DND-41 (cell line): Measurements from ENCODE around the gene WDR5.

ENCODE experiments used
- EZH2 ChIP-seq: IDR thresholded peaks from 3 replicates; pipeline ENCODE4 v1.6.1; 2012; ENCODE audit warnings: borderline replicate concordance, low read depth, mild to moderate bottlenecking, moderate library complexity, low read length, inconsistent platforms; ENCODE audit not compliant: severe bottlenecking
- TF ChIP-seq, protein P1 (sequence below): IDR thresholded peaks from 2 replicates; pipeline ENCODE4 v1.5.1; 2012; ENCODE audit warnings: borderline replicate concordance, low read length, moderate library complexity, mild to moderate bottlenecking; ENCODE audit not compliant: poor library complexity, severe bottlenecking; ENCODE audit errors: extremely low read depth

DNA sequence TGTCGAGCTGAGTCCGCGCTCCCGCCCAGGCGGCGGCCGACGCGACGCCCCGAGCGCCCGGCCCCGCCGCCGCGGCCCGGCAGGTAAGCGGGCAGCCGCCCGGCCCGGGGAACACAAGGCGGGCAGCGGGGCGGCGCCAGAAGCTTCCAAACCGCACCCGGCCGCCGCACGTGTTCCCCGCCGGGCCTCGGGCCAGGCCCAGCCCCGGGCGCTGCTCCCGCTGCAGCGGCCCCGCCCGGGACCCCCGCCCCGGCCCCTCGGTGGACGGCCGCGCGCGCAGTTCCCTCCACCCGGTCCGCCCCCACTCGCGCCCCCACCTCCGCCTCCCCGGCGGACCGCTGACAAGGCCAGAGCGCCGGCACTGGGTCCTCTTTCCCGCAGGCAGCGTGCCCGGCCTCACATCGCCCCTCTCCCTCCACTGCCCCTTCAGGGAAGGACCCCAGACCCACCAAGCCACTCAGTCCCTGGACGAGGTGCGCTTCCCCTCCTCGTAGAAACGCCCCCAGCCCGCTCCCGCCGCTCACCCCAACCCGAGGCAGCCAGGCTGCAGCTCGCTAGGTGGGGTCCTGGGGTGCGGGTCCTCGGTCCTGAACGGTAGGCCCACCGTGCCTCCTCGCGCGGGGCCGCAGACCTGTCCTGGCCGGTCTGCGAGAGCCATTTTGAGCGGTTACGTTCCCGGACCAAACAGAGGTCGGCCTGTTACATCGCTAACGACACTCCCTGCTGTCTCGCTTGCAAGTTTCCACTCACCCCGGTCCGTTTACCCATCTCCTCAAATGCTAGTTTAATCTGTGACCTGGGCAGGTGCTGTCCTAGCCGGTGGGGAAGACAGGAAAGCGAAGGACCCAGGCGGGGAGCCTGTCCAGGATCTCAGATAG is 475 bp downstream of the WDR5 start:
- TF ChIP-seq, protein P1, sequence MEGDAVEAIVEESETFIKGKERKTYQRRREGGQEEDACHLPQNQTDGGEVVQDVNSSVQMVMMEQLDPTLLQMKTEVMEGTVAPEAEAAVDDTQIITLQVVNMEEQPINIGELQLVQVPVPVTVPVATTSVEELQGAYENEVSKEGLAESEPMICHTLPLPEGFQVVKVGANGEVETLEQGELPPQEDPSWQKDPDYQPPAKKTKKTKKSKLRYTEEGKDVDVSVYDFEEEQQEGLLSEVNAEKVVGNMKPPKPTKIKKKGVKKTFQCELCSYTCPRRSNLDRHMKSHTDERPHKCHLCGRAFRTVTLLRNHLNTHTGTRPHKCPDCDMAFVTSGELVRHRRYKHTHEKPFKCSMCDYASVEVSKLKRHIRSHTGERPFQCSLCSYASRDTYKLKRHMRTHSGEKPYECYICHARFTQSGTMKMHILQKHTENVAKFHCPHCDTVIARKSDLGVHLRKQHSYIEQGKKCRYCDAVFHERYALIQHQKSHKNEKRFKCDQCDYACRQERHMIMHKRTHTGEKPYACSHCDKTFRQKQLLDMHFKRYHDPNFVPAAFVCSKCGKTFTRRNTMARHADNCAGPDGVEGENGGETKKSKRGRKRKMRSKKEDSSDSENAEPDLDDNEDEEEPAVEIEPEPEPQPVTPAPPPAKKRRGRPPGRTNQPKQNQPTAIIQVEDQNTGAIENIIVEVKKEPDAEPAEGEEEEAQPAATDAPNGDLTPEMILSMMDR, result no peak
- no peak for TF ChIP-seq EZH2
